B cell (primary cell): ENCODE measurements around the gene CMIP. TPM values are rescaled to one million over a fixed set of nuclear protein-coding genes. Genes with fewer than 3 reads are reported as not detected.

Experiments
- ATAC-seq: fragments of 200-7000 bp; cut with Tn5 transposase; one replicate; pipeline ENCODE4 v1.10.0; 2021; ENCODE audit warnings: low read depth, mild to moderate bottlenecking, moderate number of reproducible peaks, moderate library complexity
- CTCF ChIA-PET: fragments of 350-600 bp; sonication (Branson Sonifier 250); formaldehyde crosslinking; loops from one replicate; lab custom pipeline; 2021; ENCODE audit warnings: antibody characterized with exemption, inconsistent platforms; lab: Charles Lee
- POLR2A ChIA-PET: fragments of 350-600 bp; sonication (Branson Sonifier 250); formaldehyde crosslinking; loops from one replicate; lab custom pipeline; 2021; ENCODE audit warnings: antibody characterized with exemption; lab: Charles Lee
- DNase-seq: peaks from one replicate; pipeline ENCODE4 v3.0.0; 2013
- H2AFZ ChIP-seq: 2 replicates; pipeline ENCODE4 v1.6.1; 2012; ENCODE audit warnings: mild to moderate bottlenecking, low read depth, low read length; ENCODE audit not compliant: insufficient read depth, poor library complexity, severe bottlenecking
- H3K27ac ChIP-seq, 2 donors: 1 replicate in 1 of 2; 2 replicates in 1 of 2; pipeline ENCODE4 v1.5.1; 2012 to 2013; ENCODE audit warnings: low read length in 2 of 2, mild to moderate bottlenecking in 2 of 2, moderate library complexity in 1 of 2
- H3K27me3 ChIP-seq, 4 experiments: fragments of 200-600 bp in 1 of 4; sonication (generic) in 1 of 4; replicated peaks in 1 of 4; 1 replicate in 2 of 4; 2 replicates in 2 of 4; pipeline versions ENCODE4 v1.6.1 to v1.7.0; 2013 to 2016; ENCODE audit warnings: low read length in 3 of 4, mild to moderate bottlenecking in 2 of 4, mixed read lengths in 1 of 4, moderate library complexity in 1 of 4; ENCODE audit not compliant: insufficient read depth in 4 of 4, control insufficient read depth in 3 of 4; ENCODE audit errors: control extremely low read depth in 1 of 4
- H3K36me3 ChIP-seq, 2 experiments: replicated peaks in 1 of 2; 1 replicate in 1 of 2; 2 replicates in 1 of 2; pipeline versions ENCODE4 v1.6.1 to v1.7.1; 2013; ENCODE audit warnings: low read length in 1 of 2; ENCODE audit not compliant: insufficient read depth in 2 of 2, control insufficient read depth in 1 of 2; ENCODE audit errors: control extremely low read depth in 1 of 2, extremely low read depth in 1 of 2
- H3K4me1 ChIP-seq, 2 donors: fragments of 200-600 bp in 1 of 2; sonication (generic) in 1 of 2; 1 replicate in 1 of 2; 2 replicates in 1 of 2; pipeline versions ENCODE4 v1.5.1 to v1.6.1; 2013 to 2017; ENCODE audit warnings: low read length in 2 of 2; ENCODE audit not compliant: control insufficient read depth in 2 of 2, insufficient read depth in 2 of 2
- H3K4me2 ChIP-seq: replicated peaks from 2 replicates; pipeline ENCODE3; 2012; ENCODE audit warnings: mild to moderate bottlenecking, low read depth, low read length; ENCODE audit not compliant: poor library complexity, severe bottlenecking
- H3K4me3 ChIP-seq, 5 experiments: fragments of 200-600 bp in 1 of 5; sonication (generic) in 1 of 5; 1 replicate in 3 of 5; 2 replicates in 2 of 5; pipeline versions ENCODE4 v1.5.1 to v1.7.0; 2011 to 2016; ENCODE audit warnings: low read length in 4 of 5, mild to moderate bottlenecking in 4 of 5, low read depth in 2 of 5, control low read depth in 1 of 5, moderate library complexity in 1 of 5; ENCODE audit not compliant: insufficient read depth in 1 of 5; ENCODE audit errors: control extremely low read depth in 1 of 5, extremely low read depth in 1 of 5
- H3K79me2 ChIP-seq: fragments of 200-600 bp; sonication (generic); one replicate; pipeline ENCODE4 v1.6.0; 2016; ENCODE audit warnings: low read length; ENCODE audit not compliant: control insufficient read depth, insufficient read depth
- H3K9ac ChIP-seq: fragments of 200-600 bp; sonication (generic); 2 replicates; pipeline ENCODE4 v1.6.1; 2017; ENCODE audit warnings: mild to moderate bottlenecking, low read length, moderate library complexity
- H3K9me3 ChIP-seq, 3 donors: one replicate each; pipeline versions ENCODE4 v1.6.1 to v1.7.1; 2013; ENCODE audit warnings: low read length in 2 of 3; ENCODE audit not compliant: control insufficient read depth in 2 of 3, insufficient read depth in 1 of 3; ENCODE audit errors: control extremely low read depth in 1 of 3
- H4K20me1 ChIP-seq: 2 replicates; pipeline ENCODE4 v1.6.0; 2012; ENCODE audit warnings: mild to moderate bottlenecking, low read length; ENCODE audit not compliant: insufficient read depth, control insufficient read depth, poor library complexity, severe bottlenecking
- H3K27ac Mint-ChIP-seq: one replicate; pipeline ENCODE4 v1.8.0; 2021; ENCODE audit warnings: mixed read lengths
- H3K27me3 Mint-ChIP-seq: one replicate; pipeline ENCODE4 v1.8.0; 2021; ENCODE audit warnings: mixed read lengths
- H3K4me1 Mint-ChIP-seq: one replicate; pipeline ENCODE4 v1.8.0; 2021; ENCODE audit warnings: mixed read lengths
- H3K4me3 Mint-ChIP-seq: one replicate; pipeline ENCODE4 v1.8.0; 2021; ENCODE audit warnings: mixed read lengths
- H3K9me3 Mint-ChIP-seq: one replicate; pipeline ENCODE4 v1.8.0; 2022; ENCODE audit warnings: mixed read lengths; ENCODE audit not compliant: insufficient read depth
- EZH2 ChIP-seq: IDR thresholded peaks from 2 replicates; pipeline ENCODE4 v1.6.1; 2012; ENCODE audit warnings: borderline replicate concordance, low read depth, mild to moderate bottlenecking, moderate library complexity, low read length; ENCODE audit not compliant: insufficient read depth, poor library complexity, severe bottlenecking
- WGBS: methylation state at CpG from one replicate; pipeline ENCODE4 v1.1.5; 2013; ENCODE audit warnings: missing lambda C conversion rate; ENCODE audit not compliant: insufficient coverage; 5-methylcytosine and 5-hydroxymethylcytosine counted together
- intact Hi-C: fragments of 100-400 bp; cut with micrococcal nuclease; formaldehyde crosslinking; loops from one replicate; pipeline ENCODE4 v1.10.0; 2022
- polyA plus RNA-seq: library from polyadenylated mRNA; depleted of rRNA; stranded (reverse); fragments of >200 nt; gene quantifications from 2 replicates; pipeline ENCODE4 v1.2.3, GENCODE V29; 2012
- total RNA-seq, 2 donors: library from RNA; stranded (reverse); fragments of 120-200 nt in 1 of 2; gene quantifications; 1 replicate in 1 of 2; 2 replicates in 1 of 2; pipeline versions ENCODE4 v1.2.3 to v1.2.4, GENCODE V29; 2013 to 2022
- TF ChIP-seq, protein P1 (sequence below): fragments of 200-600 bp; IDR thresholded peaks from one replicate; pipeline ENCODE4 v1.8.0; 2022; ENCODE audit warnings: antibody characterized with exemption, mild to moderate bottlenecking

CMIP gene
- total and polyA plus RNA-seq, 2 donors (not counting 1 experiment from before 2014, with no cell fraction given) = 27.1 to 155 TPM

DNA sequence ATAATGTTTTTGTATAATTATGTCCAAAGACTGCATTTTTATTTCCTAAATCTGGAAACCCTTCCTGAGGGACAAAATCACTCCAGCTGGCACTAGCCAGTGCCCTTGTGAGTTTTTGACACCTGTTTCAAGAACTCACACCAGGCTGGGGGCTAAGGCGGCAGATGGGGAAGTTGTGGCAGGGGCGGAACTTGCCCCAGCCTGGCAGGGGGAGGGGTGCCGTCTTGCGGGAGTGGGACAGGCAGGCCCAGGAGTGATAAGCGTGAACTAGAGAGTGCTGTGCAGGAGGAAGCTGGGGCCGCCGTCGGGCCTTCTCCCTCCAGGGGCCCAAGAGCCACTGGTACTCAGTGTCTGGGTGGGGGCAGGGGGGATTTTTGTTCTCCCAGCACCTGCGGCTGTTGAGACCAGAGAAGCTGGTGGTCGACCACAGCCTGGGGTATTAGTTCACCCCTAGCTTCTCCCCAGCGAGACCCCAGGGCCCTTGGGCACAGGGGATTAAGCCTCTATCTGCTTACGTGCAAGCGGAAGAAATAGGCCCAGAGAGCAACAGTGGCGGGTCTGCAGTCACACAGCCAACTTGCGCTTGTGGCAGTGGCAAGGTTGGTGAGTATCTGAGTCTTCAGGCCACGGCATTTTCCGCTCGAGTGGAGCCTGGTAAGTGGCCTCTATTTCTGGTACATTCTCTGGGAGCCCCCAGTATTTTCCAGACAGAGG lies 294.3 kb downstream of the CMIP start:
- peak; percentile 90 for DNase-seq
- ChIA-PET CTCF (interaction anchor here (0.7 to 10.4 kb wide), 31 partner anchors 9 to 705 kb away, joined by 3 to 128 read pairs (median 5); partner anchors contain the start of genes ATMIN and PLCG2), POLR2A (interaction anchor here (0.8 to 2.0 kb wide), 8 partner anchors 9 to 134 kb away, joined by 3 to 14 read pairs (median 4); partner anchors contain the start of gene PLCG2)
- Mint-ChIP-seq H3K9me3 (no peaks in the 10 kb centered on the region), H3K27ac (peak overlapping the region; percentile 93), H3K4me3 (peak overlapping the region; percentile 83), H3K27me3 (no peaks in the 10 kb centered on the region), H3K4me1 (peaks cover 53% of the 10 kb centered on the region)
- peak overlapping the region; percentile 70 to 88 for H3K27ac ChIP-seq
- no peaks in the 10 kb centered on the region for H4K20me1 ChIP-seq
- WGBS = 2% methylated on average over 15 of the region's 18 CpGs
- intact Hi-C loops = loop anchor here (1.0 to 2.0 kb wide), 13 partner anchors 9 to 732 kb away; partner anchors contain the start of genes ATMIN, CENPN, CMC2 and GCSH
- H3K27me3 ChIP-seq = no peaks in the 10 kb centered on the region
- peaks cover 42 to 54% of the 10 kb centered on the region in 2 donors for H3K4me1 ChIP-seq
- ATAC-seq = peak; percentile 72
- TF ChIP-seq EZH2 = no peak
- TF ChIP-seq, protein P1, sequence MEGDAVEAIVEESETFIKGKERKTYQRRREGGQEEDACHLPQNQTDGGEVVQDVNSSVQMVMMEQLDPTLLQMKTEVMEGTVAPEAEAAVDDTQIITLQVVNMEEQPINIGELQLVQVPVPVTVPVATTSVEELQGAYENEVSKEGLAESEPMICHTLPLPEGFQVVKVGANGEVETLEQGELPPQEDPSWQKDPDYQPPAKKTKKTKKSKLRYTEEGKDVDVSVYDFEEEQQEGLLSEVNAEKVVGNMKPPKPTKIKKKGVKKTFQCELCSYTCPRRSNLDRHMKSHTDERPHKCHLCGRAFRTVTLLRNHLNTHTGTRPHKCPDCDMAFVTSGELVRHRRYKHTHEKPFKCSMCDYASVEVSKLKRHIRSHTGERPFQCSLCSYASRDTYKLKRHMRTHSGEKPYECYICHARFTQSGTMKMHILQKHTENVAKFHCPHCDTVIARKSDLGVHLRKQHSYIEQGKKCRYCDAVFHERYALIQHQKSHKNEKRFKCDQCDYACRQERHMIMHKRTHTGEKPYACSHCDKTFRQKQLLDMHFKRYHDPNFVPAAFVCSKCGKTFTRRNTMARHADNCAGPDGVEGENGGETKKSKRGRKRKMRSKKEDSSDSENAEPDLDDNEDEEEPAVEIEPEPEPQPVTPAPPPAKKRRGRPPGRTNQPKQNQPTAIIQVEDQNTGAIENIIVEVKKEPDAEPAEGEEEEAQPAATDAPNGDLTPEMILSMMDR = no peak
- H3K9ac ChIP-seq = peak overlapping the region; percentile 62
- peak overlapping the region; percentile 35 to 60 (median 42) for H3K4me3 ChIP-seq
- peak overlapping the region; percentile 59 for H2AFZ ChIP-seq
- H3K36me3 ChIP-seq = no peaks in the 10 kb centered on the region
- H3K9me3 ChIP-seq = no peaks in the 10 kb centered on the region
- H3K4me2 ChIP-seq = peak overlapping the region; percentile 89
- H3K79me2 ChIP-seq = peaks cover 54% of the 10 kb centered on the region
